ENCODE data around the gene MEPCE.
A peak's percentile ranks its signal among the peaks of the same experiment; 100 is the strongest.

- TF ChIP-seq EZH2phosphoT487 (IDR thresholded peaks at IDR 0.05; ENCODE audit: low read depth, severe bottlenecking, unreplicated experiment) (no peak), CTCF (IDR thresholded peaks at IDR 0.05; ENCODE audit: poor library complexity) (peak; percentile 59), EZH2 (IDR thresholded peaks at IDR 0.05; ENCODE audit: borderline replicate concordance) (no peak)
Measured at GRCh38 chr7:100407285-100408180, 22.1 kb upstream of the MEPCE start.

Data from hepatocyte (in vitro differentiated cells).